HG02852 (cell line): ENCODE data around the gene SLC2A4RG.
"Not testable (repeated sequence)": the region's sequence is repeated elsewhere in the genome, so short reads cannot be mapped to it uniquely, and the experiment has no call there.

ENCODE experiments used
- ATAC-seq: cut with Tn5 transposase; IDR thresholded peaks from one replicate; pipeline ENCODE4 v1.9.1; 2021; ENCODE audit warnings: mild to moderate bottlenecking, moderate library complexity; ENCODE audit not compliant: unreplicated experiment

SLC2A4RG gene

DNA sequence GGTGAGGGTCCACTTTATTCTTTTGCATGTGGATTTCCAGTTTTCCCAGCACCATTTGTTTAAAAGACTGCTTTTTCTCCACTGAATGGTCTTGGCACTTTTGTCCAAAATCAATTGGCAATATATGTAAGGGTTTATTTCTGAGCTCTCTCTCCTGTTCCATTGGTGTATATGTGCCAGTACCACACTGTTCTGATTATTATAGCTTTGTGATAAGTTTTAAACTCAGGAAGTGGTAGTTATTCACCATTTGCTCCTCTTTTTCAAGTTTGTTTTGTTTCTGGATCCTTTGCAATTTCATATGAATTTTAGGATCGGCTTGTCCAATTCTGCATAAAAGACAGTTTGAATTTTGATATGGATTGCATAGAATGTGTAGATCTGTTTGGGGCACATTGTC is 27.4 kb upstream of the SLC2A4RG start:
- no peak for ATAC-seq

DNA sequence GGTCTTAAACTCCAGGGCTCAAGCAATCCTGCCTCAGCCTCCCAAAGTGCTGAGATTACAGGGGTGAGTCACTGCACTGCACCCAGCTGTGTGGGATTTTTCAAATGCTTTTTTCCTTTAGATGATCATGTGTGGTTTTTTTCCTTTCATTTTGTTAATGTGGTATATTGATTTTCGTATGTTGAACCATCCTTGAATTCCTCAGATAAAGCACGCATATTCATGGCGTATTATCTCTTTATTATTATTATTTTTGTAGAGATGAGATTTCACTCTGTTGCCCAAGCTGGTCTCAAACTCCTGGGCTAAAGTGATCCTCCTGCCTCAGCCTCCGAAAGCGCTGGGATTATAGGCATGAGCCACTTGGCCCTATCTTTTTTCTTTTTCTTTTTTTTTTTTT is 24.7 kb upstream of the SLC2A4RG start:
- no peak for ATAC-seq

DNA sequence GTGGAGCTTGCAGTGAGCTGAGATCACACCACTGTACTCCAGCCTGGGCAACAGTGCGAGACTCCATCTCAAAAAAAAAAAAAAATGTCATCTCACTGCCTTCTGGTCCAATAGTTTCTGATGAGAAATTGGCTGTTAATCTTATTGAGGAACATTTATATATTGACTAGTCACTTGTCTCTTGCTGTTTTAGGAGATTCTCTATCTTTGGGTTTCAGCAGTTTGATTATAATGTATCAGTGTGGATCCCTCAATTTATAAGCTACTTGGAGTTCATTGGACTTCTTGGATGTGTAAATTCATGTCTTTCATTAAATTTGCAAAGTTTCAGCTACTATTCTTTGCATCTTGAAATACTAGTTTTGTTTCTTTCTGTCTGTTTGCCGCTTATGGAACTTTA is 20.6 kb upstream of the SLC2A4RG start:
- no peak for ATAC-seq

DNA sequence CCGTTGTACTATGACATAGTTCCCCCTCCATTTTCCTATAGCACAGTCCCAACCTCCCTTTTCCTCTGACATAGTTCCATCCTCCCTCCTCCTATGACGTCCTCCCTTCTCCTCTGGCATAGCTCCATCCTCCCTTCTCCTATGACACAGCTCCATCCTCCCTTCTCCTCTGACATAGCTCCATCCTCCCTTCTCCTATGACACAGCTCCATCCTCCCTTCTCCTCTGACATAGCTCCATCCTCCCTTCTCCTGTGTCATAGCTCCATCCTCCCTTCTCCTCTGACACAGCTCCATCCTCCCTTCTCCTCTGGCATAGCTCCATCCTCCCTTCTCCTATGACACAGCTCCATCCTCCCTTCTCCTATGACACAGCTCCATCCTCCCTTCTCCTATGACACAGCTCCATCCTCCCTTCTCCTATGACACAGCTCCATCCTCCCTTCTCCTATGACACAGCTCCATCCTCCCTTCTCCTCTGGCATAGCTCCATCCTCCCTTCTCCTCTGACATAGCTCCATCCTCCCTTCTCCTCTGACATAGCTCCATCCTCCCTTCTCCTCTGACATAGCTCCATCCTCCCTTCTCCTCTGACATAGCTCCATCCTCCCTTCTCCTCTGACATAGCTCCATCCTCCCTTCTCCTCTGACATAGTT is 16.5 kb upstream of the SLC2A4RG start:
- ATAC-seq = not testable (repeated sequence)

DNA sequence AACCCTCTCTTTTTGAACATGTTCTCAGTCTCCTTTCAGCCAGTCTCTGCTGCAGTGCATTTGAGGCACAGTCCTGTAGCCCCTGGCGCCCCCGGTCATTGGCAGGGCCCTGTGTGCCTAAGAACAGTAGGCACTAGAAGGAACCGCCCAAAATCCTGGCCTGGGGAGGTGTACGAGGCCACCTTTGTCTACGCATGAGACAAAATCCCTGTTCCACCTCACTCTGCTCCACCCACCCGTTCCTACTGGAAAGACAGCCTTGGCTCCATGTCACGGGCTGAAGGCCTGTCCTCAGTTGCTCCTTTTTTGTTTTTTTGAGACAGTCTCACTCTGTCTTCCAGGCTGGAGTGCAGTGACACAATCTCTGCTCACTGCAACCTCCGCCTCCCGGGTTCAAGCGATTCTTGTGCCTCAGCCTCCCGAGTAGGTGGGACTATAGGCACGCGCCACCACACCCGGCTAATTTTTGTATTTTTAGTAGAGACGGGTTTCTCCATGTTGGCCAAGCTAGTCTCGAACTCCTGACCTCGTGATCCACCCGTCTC is 9.3 kb upstream of the SLC2A4RG start:
- ATAC-seq = not testable (repeated sequence)

DNA sequence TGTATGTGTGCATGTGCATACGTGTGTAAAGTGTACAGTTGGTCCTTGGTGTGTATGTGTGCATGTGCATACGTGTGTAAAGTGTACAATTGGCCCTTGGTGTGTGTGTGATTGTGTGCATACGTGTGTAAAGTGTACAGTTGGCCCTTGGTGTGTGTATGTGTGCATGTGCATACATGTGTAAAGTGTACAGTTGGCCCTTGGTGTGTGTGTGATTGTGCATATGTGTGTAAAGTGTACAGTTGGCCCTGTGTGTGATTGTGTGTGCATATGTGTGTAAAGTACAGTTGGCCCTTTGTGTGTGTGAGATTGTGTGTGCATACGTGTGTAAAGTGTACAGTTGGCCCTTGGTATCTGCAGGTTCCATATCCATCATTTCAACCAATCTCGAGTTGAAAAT is 8.2 kb upstream of the SLC2A4RG start:
- no peak for ATAC-seq

DNA sequence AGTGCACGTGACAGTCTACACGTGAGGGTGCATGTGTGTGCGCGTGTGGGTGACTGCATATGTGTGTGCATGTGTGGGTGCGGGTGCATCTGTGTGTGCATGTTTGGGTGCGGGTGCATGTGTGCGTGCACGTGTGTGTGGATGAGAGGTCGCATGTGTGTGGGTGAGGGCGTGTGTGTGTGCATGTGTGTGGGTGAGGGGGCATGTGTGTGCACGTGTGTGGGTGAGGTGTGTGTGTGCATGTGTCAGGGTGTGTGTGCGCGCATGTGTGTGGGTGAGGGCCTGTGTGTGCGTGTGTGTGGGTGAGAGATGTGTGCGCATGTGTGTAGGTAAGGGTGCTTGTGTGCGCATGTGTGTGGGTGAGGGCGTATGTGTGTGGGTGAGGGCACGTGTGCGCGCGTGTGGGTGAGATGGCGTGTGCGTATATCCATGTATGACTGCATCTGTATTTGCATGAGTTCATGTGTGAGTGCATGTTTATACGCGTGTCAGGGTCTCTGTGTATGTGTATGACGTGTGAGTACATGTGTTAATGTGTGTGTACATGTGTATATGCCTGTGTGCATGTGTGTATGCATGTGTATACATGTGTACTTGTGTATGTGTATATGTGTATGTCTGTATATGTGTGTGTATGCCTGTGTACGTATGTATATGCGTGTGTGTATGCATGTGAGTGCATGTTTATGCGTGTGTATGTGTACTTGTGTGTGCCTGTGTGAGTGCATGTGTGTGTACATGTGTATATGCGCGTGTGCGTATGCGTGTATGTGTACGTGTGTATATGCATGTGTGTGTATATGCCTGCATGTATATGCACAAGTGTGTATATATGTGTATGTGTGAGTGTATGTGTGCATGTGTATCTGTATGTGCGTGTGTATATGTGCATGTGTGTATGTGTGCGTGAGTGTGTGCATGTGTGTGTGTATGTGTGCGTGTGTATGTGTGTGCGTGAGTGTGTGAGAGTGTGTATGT is 7.2 kb upstream of the SLC2A4RG start:
- no peak for ATAC-seq

DNA sequence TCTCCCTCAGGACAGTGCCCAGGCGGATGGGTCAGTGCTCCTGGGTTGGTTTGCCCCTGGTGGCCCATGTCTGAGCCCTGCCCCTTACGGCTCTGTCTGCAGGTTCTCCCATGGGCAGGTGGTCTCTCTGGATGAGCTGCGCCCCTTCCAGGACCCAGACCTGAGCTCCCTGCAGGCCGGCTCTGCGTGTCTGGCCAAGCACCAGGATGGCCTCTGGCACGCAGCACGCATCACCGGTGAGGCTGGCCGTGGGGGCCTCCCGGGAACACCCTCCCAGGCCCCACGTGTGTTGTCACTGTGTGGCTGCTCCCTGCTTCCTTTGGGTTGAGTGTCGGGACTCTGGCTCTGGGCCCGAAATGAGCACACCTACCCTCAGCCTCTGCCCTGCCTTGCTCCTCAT is 6.5 kb upstream of the SLC2A4RG start:
- no peak for ATAC-seq

DNA sequence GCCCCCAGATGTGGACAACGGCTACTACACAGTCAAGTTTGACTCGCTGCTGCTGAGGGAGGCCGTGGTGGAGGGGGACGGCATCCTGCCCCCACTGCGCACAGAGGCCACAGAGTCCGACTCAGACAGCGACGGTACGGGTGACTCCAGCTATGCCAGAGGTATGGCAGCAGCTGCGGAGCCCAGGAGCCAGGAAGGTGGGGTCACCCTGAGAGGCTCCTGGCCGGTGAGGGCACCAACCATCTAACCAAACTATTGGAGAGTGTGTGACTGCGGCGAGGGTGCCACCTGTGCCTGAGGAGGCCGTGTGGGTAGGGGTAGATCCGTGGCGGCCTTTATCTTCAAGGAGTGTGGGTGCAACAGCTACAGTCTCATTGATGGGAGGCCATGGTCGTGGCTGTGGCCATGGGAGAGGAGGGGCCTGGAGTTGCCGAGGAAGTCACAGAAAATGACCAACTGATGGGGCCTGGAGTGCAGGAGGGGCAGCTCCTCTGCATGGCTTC is 5.9 kb upstream of the SLC2A4RG start:
- ATAC-seq = no peak

DNA sequence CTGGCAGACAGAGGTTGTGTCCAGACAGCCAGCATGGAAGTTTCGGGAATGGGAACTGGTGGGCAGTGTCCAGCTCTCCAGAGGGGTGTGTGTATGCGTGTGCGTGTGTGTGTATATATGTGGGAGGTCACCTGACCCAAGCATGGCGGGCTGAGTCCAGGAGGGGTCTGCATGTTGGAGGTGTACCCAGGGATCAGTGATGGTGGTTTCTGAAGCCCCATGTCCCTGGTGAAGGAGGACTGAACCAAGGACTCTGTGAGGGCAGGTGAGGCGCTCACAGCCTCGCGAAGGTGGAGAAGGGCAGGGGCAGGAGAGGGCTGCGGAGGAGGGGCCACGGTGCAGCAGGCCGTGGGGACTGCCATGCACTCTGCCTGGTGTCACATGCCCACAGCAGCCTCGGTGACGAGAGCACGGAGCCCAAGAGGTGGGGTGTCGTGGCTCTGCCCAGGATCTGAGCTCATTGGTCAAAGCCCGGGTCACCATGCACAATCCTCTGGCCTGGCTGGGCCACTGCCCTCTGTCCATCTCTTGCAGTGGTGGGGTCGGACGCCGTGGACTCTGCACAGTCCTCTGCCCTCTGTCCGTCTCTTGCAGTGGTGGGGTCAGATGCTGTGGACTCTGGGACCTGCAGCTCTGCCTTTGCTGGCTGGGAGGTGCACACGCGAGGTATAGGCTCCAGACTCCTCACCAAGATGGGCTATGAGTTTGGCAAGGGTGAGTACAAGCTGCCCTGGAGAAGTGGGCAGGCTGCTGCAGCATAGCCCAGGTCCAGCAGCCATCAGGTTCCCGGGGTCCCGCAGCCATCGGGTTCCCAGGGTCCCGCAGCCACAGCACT is 5.2 kb upstream of the SLC2A4RG start:
- no peak for ATAC-seq

DNA sequence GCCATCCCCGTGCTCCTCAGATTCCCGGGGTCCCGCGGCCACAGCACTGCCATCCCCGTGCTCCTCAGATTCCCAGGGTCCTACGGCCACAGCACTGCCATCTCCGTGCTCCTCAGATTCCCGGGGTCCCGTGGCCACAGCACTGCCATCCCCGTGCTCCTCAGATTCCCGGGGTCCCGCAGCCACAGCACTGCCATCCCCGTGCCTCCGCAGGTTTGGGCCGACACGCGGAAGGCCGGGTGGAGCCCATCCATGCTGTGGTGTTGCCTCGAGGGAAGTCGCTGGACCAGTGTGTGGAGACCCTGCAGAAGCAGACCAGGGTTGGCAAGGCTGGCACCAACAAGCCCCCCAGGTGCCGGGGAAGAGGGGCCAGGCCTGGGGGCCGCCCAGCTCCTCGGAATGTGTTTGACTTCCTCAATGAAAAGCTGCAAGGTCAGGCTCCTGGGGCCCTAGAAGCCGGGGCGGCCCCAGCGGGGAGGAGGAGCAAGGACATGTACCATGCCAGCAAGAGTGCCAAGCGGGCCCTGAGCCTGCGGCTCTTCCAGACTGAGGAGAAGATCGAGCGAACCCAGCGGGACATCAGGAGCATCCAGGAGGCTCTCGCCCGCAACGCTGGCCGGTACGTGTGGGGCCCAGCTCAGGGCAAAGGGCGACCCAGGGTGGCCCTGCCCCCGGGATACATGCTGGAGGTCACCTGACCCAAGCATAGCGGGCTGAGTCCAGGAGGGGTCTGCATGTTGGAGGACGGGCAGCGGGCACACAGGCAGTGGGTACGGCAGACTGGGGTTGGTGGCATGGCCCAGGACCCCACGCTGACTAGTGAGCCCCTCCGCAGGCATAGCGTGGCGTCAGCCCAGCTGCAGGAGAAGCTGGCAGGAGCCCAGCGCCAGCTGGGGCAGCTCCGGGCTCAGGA is 4.4 kb upstream of the SLC2A4RG start:
- ATAC-seq = no peak

DNA sequence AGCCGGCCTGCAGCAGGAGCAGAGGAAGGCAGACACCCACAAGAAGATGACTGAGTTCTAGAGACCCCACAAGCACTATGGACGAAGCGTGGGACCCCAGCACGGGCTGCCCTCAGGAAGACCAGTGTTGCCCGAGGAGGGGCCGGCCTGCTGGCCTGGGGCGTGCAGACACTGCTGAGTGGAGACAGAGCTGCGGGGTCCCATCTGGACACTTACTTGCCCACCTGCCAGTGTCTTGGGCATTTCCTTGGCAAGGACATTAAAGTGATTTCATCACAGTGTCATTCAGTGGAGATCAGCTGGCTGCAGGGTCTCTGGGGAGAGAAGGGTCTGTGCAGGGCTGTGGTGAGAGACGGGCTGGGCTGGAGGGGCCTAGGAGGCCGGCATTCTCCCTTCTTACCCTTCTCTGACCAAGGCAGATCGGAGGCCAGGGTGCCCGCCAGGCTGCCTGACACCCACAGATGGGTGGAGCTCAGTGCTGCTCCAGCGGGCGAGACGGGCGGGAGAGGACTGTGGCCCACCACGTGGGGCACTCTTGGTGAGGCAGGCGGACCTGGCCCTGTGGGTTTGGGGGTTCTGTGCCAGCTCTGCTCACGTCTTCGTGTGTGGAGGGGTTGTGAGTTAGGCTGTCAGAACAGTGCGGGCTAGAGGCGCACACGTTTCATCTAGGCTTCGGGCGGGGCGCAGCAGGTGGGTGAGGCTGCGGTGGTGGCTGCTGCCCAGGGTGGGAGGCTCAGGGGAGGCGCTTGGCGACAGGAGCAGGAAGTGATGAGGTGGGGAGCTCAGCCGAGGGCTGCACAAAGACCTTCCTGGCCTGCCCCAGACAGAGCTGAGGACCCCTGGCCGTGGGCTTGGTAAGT is 3.5 kb upstream of the SLC2A4RG start, which contains the start of gene LIME1:
LIME1 (plus strand) TSS at position 806 of the 860 bp plus-strand sequence. CDS start 886 bp downstream, outside the sequence.
- ATAC-seq = no peak

DNA sequence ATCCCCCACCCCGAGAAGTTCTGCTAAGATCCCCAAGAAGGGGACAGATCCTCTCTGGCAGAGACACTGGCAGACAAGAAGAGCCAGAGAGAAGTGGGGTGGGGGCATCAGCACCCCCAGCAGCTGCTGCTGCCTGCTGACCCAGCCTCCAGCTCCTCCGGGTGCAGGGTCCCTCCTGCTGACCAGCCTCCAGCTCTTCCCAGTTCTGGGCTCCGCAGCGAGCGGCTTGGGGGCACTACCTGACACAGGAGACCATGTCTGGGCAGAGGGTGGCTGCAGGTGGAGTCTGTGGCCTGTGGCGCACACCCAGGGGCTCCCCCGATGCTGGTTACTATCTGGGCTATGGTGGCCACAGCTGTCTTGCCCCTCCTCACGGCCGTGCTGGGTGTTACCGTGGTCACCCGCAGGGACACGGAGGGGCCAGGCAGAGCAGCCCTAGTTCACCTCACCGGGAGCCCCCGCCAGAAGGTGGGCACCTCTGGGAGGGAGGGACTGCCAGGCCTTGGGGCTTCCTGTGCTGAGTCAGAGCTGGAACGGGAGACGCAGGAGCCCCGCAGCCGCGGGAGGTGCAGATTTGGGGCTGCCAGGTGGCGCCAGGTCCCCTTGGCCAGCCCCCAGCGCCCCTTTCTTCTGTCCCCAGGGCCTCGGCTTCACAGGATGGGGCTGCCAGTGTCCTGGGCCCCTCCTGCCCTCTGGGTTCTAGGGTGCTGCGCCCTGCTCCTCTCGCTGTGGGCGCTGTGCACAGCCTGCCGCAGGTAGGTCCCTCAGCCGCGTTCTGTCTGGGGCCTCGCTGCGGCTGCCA is 2.5 kb upstream of the SLC2A4RG start:
- ATAC-seq = no peak

DNA sequence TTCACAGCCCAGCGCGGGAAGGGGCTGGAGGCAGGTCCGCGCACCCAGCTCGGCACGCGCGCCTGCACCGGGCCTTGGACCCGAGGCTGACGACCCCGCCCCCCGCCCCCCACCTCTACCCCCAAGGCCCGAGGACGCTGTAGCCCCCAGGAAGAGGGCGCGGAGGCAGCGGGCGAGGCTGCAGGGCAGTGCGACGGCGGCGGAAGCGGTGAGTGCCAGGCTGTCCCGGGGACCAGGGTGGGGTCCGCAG is 2.0 kb upstream of the SLC2A4RG start:
- ATAC-seq = no peak

DNA sequence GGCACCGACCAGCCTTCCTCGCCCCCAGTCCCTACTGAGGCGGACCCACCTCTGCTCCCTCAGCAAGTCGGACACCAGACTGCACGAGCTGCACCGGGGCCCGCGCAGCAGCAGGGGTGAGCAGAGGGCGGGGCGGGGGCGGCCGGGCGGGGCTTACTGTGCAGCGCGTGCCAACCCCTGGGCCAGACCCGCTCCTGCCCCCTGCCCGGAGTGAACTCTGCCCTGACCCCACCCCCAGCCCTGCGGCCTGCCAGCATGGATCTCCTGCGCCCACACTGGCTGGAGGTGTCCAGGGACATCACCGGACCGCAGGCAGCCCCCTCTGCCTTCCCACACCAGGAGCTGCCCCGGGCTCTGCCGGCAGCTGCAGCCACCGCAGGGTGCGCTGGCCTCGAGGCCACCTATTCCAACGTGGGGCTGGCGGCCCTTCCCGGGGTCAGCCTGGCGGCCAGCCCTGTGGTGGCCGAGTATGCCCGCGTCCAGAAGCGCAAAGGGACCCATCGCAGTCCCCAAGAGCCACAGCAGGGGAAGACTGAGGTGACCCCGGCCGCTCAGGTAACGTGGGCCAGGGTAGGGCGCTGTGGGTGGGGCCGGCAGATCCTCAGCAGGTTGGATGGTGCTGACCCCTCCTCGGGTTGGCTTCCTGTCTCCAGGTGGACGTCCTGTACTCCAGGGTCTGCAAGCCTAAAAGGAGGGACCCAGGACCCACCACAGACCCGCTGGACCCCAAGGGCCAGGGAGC is 1.5 kb upstream of the SLC2A4RG start:
- no peak for ATAC-seq

DNA sequence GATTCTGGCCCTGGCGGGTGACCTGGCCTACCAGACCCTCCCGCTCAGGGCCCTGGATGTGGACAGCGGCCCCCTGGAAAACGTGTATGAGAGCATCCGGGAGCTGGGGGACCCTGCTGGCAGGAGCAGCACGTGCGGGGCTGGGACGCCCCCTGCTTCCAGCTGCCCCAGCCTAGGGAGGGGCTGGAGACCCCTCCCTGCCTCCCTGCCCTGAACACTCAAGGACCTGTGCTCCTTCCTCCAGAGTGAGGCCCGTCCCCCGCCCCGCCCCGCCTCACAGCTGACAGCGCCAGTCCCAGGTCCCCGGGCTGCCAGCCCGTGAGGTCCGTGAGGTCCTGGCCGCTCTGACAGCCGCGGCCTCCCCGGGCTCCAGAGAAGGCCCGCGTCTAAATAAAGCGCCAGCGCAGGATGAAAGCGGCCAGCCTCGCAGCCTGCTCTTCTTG is 868 bp upstream of the SLC2A4RG start:
- no peak for ATAC-seq

DNA sequence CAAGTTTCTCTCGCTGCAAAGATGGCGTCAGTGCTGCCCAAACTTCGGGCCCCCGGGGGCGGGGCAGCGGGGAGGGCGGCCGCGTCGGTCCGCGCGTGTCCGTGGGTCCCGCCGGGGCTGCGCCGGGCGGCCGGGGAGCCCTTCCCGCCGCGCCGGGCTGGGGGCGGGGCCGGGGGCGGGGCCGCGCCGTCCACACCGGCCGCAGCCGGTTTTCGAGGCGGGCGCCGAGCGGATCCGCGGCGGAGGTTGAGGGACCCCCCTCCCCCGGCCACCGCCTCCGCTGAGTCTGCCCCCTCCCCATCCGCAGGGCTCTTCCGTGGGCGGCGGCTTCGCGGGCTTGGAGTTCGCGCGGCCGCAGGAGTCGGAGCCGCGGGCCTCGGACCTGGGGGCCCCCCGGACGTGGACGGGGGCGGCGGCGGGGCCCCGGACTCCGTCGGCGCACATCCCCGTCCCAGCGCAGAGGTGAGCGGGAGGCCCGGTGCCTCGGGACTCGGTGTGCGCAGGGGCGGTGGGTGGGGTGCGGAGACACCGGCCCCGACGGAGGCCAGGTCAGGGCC is 572 bp downstream of the SLC2A4RG start:
- peak; percentile 25 for ATAC-seq
